ENCODE measurements around the gene SNCA. TPM values are rescaled to one million over a fixed set of nuclear protein-coding genes. Genes with fewer than 3 reads are reported as not detected.

The SNCA gene
- total RNA-seq, 1 donor from 2014 or later: 49.7 TPM

DNA sequence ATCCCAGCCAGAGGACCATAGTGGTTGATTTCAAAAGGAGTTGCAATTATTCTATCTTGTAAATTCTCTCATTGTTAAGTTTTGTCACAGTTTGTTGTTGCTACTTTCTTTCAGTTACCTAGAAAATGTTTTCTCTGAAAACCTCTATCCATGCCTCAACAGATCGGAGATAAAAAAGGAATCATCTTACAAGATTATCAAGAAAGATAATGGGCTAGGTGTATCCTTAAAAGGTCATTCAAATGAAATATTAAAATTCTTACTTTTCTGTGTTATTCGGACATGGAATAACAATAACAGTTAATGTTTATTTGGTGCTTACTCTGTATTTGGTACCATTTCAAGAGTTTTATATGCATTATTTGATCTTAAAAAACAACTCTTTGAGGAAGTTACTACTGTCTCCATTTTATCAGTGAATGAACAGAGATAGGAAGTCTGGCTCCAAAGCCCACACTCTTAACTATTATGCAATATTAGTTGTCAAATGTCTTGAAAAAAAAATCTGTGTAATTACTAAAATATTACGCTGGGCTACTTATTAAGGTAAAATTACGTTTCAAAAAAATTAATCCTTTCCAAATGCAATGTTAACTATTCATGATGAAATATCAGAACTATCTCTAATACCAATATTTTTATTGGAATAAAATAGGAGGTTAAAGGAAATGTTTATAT, 97.5 kb downstream of the SNCA start:
- Mint-ChIP-seq H3K4me3 (ENCODE audit: unreplicated experiment) (no peak overlapping the region), H3K27me3 (ENCODE audit: unreplicated experiment) (no peaks in the 10 kb centered on the region)
- DNase-seq (ENCODE audit: low spot score): no peak

GRCh38 chr4:89737888-89738287, 99.1 kb downstream of the SNCA start:
- no peaks in the 10 kb centered on the region for H3K9me3 Mint-ChIP-seq (ENCODE audit: unreplicated experiment)
- no peaks in the 10 kb centered on the region for H3K4me1 Mint-ChIP-seq (ENCODE audit: unreplicated experiment)
- no peaks in the 10 kb centered on the region for H3K36me3 Mint-ChIP-seq (ENCODE audit: low read depth, unreplicated experiment)
- no peak overlapping the region for H3K27ac Mint-ChIP-seq (ENCODE audit: unreplicated experiment)
- H3K4me3 Mint-ChIP-seq (ENCODE audit: unreplicated experiment): no peak overlapping the region
- no peak for TF ChIP-seq CTCF (IDR thresholded peaks at IDR 0.05; ENCODE audit: unreplicated experiment)
- H3K27me3 Mint-ChIP-seq (ENCODE audit: unreplicated experiment): no peaks in the 10 kb centered on the region
- no peak for DNase-seq (ENCODE audit: low spot score)

More for the DNA sequence above, 97.5 kb downstream of the SNCA start:
- H3K36me3 Mint-ChIP-seq (ENCODE audit: low read depth, unreplicated experiment): no peaks in the 10 kb centered on the region
- H3K9me3 Mint-ChIP-seq (ENCODE audit: unreplicated experiment): no peaks in the 10 kb centered on the region
- no peak for TF ChIP-seq CTCF (IDR thresholded peaks at IDR 0.05; ENCODE audit: unreplicated experiment)
- no peak overlapping the region for H3K27ac Mint-ChIP-seq (ENCODE audit: unreplicated experiment)
- no peaks in the 10 kb centered on the region for H3K4me1 Mint-ChIP-seq (ENCODE audit: unreplicated experiment)

DNA sequence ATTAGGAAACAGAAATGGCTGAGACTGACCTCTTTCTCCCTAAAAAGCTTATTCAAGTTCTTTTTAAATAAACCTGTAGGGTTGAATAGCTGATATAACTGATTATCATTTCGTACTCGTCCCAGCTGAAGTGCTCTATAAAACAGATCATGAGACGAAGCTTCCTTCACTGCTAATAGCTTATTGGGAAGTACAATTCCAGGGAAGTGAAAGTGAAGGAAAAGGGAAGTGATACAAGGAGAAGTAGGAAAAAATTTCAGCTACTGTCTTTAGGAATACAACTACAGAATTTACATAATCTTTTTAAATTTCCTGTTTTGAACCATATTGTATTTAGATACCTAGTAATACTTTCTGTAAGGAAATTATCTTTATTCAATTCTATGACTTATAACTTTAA, 103.0 kb downstream of the SNCA start:
- no peak overlapping the region for H3K4me3 Mint-ChIP-seq (ENCODE audit: unreplicated experiment)

DNA sequence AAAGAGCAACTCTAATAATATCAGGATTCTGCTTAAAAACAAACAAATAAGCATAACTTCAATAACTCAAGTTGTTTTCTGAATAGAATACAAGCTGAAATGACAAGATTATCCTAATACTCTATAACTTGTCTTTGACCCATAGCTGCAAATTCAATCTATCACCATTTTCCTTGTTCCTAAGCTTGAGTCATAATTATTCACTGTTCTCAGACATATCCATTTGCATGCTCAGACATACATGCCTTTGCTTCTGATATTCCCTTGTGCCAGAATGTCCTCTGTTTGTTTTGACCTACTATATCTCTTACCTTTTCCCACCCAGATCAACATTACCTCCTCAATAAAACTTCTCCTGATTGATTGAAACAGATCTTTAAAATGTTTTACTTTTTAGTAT, 109.7 kb downstream of the SNCA start:
- no peaks in the 10 kb centered on the region for H3K27me3 Mint-ChIP-seq (ENCODE audit: unreplicated experiment)
- H3K4me1 Mint-ChIP-seq (ENCODE audit: unreplicated experiment): peaks cover 6% of the 10 kb centered on the region
- no peak overlapping the region for H3K4me3 Mint-ChIP-seq (ENCODE audit: unreplicated experiment)
- no peak for DNase-seq (ENCODE audit: low spot score)
- no peak overlapping the region for H3K27ac Mint-ChIP-seq (ENCODE audit: unreplicated experiment)
- H3K36me3 Mint-ChIP-seq (ENCODE audit: low read depth, unreplicated experiment): peaks cover 12% of the 10 kb centered on the region
- no peaks in the 10 kb centered on the region for H3K9me3 Mint-ChIP-seq (ENCODE audit: unreplicated experiment)
- TF ChIP-seq CTCF (IDR thresholded peaks at IDR 0.05; ENCODE audit: unreplicated experiment): no peak

More for the DNA sequence above, 103.0 kb downstream of the SNCA start:
- no peak for TF ChIP-seq CTCF (IDR thresholded peaks at IDR 0.05; ENCODE audit: unreplicated experiment)
- H3K4me1 Mint-ChIP-seq (ENCODE audit: unreplicated experiment): no peaks in the 10 kb centered on the region
- H3K27ac Mint-ChIP-seq (ENCODE audit: unreplicated experiment): no peak overlapping the region
- no peaks in the 10 kb centered on the region for H3K9me3 Mint-ChIP-seq (ENCODE audit: unreplicated experiment)
- no peaks in the 10 kb centered on the region for H3K36me3 Mint-ChIP-seq (ENCODE audit: low read depth, unreplicated experiment)
- H3K27me3 Mint-ChIP-seq (ENCODE audit: unreplicated experiment): no peaks in the 10 kb centered on the region
- DNase-seq (ENCODE audit: low spot score): no peak

GRCh38 chr4:89725268-89725667, 111.7 kb downstream of the SNCA start:
- TF ChIP-seq CTCF (IDR thresholded peaks at IDR 0.05; ENCODE audit: unreplicated experiment): no peak
- peaks cover 12% of the 10 kb centered on the region for H3K36me3 Mint-ChIP-seq (ENCODE audit: low read depth, unreplicated experiment)
- no peaks in the 10 kb centered on the region for H3K9me3 Mint-ChIP-seq (ENCODE audit: unreplicated experiment)
- H3K4me1 Mint-ChIP-seq (ENCODE audit: unreplicated experiment): peaks cover 6% of the 10 kb centered on the region
- DNase-seq (ENCODE audit: low spot score): no peak
- no peak overlapping the region for H3K4me3 Mint-ChIP-seq (ENCODE audit: unreplicated experiment)
- H3K27ac Mint-ChIP-seq (ENCODE audit: unreplicated experiment): no peak overlapping the region
- no peaks in the 10 kb centered on the region for H3K27me3 Mint-ChIP-seq (ENCODE audit: unreplicated experiment)
